Measurements from ENCODE around the gene ATP6V1B1.
"Not testable (repeated sequence)": the region's sequence is repeated elsewhere in the genome, so short reads cannot be mapped to it uniquely, and the experiment has no call there.

The ATP6V1B1 gene

DNA sequence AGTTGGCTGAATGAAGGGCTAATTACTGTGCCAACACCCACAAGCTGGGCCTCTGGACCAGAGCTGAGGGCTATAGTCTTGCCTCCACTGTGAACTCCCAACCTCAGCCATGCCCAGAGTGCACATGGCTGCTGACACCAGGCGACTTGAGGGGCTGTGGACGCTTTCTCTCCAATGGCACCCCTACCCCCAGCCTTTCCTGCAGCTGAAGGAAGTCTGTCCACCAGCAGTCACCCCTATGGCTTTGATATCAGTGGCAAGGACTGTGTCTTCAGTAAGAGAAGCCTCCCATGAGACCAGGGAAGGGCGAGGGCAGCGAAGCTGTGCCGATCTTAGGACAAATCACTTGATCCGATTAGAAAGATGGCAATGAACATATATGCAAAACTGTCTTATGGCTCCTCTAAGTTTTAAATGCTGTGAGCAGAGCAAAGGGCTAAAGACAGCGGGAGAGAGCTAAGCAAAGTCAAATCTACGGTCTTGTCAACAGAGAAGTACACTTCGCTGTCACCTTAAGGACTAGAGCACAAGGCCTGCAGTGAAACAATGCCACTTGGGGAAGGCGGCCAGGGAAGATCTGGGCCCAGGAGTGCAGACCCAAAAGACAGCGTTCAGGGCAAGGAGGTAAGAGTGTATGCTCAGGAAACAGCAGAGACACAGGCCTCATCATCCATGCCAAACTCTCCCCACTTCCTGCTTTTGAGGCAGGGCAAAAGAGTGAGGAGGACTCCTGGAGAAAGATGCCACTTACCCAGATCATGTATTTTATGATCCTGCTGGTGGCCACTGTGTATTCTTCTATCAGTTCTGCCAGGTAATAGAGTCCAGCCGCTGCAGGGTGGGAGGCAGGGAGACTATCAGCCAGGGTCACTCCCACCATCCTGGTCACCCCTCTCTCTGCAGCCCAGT, 57.5 kb downstream of the ATP6V1B1 start:
- no peak for DNase-seq

DNA sequence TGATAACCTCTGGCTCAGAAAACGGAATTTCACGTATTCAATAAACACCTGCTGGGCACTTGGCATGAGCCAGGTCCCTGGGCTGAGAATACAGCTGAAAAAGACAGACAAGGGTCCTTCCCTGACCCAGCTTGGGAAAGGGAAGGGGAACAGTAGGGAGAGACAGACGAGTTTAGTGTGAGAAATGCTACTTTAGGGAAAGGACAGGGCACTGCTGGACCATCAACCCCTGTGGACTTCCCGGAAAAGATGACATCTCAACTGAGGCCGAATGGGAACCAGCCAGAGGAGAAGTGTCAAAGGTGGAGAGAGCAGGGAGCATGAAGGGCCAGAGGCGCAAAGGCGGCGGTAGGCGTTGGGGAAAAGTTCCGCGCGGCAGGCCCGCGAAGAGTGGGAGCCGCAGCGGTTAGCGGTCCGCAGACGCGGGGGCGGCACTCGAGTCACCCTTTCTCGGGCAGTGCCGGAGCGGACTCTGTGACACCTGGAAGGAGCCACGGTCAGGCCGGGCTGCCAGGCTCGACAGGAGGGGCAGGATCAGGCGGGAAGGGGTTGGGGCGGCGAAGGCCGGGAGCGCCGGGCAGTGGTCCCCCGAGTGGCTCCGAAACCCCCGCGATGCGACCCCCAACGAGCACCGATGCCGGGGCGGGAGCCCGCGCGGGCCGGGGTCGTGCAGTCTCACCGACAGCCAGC, 58.5 kb downstream of the ATP6V1B1 start:
- peak; percentile 56 for DNase-seq

DNA sequence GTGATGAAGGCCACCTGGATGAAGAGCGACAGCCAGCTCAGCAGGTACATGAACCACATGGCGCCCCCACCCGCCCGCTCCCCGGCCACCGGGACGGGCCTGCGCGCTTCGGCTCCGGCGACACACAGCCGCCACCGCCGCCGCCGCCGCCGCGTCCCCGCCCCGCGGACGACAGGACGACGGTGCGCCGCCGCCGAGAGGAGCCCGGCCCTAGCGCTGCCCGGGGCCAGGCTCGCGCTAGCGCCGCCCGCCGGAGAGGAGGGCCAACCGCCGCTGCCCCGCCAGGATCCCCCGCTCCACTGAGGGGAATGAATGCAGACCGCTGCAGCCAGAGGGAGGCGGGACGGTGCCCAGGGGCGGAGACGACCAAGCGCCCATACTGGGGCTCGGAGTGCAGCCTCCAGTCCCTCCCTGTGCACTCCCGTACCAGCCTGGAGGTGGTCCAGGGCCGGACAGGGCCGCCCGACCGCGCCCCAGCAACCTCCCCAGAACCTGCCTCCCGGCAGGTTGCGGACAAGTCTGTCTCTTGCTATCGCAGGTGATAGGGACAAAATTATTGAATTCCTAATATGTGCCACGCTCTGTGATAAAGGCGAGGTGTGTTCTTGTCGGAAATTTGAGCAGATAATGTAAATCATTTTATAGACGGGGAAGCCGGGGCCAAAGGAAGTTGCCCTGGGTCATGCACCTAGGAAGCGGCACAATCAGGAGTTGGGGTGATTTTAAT, 59.2 kb downstream of the ATP6V1B1 start, which contains the start of gene TEX261:
TSS of gene TEX261 (minus strand) at position 175 of the 727 bp plus-strand sequence. CDS start at position 59, 116 bp downstream.
- DNase-seq = peak; percentile 92

DNA sequence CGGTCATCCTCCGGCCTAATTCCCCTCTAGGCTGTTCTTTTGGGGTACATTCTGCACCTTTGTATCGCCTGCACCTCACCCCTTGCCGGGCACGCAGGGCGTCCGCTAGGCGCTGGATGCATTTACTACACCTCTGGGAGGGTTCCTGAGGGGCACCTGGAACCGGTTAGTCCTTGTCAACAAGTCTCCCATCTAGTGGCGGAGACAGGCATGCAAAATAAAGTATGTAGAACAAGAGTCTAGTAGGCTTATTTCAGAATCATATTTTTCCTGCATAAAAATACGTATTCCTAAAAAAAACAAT, 59.7 kb downstream of the ATP6V1B1 start:
- peak; percentile 41 for DNase-seq

- not testable (repeated sequence) for DNase-seq
These were observed 63.2 kb downstream of the ATP6V1B1 start for GRCh38 chr2:70998885-70999284.

DNA sequence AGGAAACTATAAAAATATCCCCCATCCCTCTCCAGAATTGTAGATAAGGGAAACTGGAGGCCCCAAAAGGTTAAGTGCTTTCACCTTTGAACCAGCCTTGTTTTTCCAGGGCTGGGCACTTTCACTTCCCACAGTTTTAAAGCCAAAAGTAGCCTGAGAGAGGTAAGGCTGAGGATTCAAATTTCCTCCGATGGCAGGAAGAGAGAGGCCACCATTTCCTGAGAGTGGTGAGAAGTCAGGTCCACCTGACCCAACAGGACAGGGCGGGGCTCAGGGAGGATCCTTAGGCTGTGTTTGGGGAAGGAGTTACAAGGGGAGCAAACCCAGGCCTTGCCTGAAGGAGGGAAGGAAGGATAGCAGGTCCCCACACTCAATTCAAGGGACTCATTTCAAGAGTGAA, 63.7 kb downstream of the ATP6V1B1 start:
- DNase-seq = no peak

DNA sequence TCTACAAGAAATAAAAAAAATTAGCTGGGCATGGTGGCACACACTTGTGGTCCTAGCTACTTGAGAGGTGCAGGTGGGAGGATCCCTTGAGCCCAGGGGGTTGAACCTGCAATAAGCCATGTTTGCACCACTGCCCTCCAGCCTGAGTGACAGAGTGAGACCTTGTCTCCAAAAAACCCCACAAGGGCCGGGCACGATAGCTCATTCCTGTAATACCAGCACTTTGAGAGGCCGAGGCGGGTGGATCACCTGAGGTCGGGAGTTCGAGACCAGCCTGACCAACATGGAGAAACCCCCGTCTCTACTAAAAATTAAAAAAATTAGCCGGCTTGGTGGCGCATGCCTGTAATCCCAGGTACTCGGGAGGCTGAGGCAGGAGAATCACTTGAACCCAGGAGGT, 64.2 kb downstream of the ATP6V1B1 start:
- DNase-seq = not testable (repeated sequence)

DNA sequence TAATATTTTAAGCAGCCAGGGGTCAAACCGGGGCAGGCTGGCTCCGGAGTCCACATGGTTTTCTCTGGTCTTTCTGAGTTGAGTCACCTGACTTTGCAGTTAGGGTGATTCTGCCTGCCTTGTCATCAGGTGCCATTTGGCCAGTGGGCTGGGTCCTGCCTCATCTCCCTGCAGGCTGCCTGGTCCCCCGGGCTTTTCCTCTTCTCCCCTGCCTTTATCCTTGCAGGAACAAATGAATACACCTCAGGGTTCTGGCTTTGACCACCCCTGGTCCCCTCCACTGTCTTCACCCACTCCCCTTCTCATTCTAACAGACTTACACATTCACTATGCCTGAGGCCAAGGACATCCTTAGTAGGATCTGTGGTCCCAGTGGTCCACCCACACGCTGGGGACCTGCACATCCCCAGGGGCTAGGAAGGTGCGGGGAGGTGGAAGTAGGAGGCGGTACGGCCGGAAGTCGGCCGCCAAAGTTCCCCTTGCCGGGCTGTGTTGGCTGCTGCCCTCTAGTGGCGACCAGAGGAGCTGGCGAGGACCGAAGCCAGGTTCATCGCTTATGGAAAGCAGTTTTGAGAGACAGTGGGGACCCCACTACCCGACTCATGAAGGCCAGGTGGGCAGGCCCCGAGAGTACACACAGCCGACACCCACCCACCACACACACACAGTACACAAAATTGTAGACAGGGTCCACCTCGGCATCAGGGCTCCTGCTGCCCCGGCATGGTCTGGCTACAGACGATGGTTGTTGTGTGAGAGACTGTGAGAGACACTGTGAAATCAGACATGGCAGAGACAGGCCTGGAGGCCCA, 65.3 kb downstream of the ATP6V1B1 start:
- peak; percentile 80 for DNase-seq

DNA sequence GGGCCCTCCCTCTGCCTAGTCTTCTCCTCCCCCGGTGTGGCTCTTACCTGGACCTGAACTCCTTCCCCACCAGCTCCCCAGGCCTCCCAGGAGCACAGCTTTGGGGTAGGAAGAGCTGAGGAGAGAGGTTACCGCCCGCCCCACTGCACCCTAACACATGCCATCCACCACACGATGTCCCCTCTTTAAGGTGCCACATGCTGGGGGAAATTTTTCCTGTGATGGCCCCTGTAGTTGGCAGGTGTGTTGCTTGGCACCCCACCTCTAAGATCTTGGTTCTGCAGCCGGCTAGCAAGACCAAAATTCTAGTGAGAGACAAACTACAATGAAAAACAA, 65.9 kb downstream of the ATP6V1B1 start:
- DNase-seq = no peak

DNA sequence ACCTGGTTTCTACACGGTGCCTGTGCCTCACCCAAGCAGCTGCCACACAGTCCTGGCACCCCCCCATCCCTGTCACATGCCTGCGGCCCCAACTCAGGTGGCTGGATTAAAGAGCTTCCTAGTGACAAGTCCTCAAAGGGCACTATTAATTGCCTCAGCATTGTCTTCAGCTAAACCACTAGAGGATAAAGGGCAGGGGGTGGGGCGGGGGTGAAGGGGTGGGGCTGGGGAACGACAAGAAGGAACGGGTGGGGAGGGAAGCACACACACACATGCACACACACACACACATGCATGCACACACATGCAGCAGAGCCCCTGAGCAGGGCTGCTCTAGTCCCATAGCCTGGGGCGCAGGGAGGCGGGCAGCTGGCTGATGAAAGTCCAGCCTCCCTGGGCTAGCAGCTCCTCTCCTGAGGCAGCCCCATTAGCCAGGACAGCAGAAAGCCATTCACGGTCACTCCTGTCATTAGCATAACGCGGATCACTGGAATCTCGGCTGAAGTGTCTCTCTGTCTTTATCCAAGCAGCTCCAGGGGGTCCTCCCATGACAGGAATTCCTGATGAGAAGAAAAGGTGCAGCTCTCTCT, 66.4 kb downstream of the ATP6V1B1 start:
- DNase-seq = no peak

DNA sequence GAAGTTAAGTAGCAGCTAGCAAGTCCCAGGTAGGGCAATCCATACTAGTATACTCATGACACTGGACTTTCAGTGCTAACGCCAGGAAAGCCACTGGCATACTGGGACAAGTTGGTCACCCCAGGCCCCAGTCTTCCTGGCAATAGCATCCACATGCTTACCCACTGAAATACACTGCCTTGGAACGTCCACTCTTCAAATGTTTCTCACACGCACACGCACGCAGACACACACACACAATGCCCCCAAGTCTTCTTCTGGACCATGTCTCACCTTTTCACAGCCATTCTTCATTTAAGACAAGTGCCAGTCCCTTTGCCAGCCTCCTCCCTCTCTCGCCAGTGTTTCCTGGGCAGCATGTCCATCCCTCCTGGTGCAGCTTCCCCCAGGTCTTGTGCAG, 67.7 kb downstream of the ATP6V1B1 start:
- DNase-seq = no peak

DNA sequence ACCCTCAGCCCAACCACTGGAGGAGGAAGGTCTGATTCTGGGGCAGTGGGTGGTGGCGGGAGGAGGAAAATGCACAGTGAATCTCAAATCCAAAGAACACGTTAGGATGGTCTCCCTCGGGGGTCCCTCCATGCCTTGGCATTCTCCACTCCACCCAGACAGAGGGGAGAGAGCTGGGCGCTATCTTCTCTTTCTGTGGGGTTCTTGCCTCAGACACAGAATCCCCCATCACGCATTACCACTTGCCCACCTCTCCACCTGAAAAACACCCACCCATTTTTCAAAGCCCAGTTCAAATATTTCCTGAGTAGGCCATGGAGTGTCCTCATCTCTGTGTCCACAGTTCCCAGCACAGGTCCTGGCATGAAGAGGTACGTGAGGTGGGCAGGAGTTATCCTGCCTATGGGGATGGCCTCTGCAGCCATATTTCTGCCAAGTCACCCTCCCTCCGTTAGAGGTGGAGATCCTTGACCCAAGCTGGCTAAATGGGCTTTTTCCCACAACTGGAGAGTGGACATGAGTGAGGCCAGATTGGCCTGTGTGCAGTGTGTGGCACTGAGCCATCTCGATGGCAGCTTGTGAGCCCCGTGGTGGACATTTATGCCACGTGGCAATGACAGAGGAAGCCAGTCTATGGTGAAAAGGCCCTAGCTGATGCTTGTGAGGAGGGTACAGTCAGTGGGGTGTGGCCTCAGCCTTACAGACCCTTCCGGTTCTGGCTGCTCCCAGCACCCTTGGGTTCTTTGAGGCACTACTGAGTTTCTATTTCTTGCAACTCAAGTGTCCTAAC, 68.5 kb downstream of the ATP6V1B1 start:
- DNase-seq = no peak

- DNase-seq = no peak
These were observed 69.2 kb downstream of the ATP6V1B1 start for GRCh38 chr2:71004857-71005256.

- no peak for DNase-seq
These were observed 69.8 kb downstream of the ATP6V1B1 start for GRCh38 chr2:71005271-71006202.

GRCh38 chr2:71006323-71006722, 70.6 kb downstream of the ATP6V1B1 start:
- no peak for DNase-seq

- no peak for DNase-seq
These were observed 71.5 kb downstream of the ATP6V1B1 start for GRCh38 chr2:71006955-71007799.

GRCh38 chr2:71008342-71008741, 72.6 kb downstream of the ATP6V1B1 start:
- DNase-seq = no peak

- not testable (repeated sequence) for DNase-seq
These were observed 76.1 kb downstream of the ATP6V1B1 start for GRCh38 chr2:71011786-71012185.
